GM18519 (cell line): ENCODE data around the gene PRAMEF5.
"Not testable (repeated sequence)": the region's sequence is repeated elsewhere in the genome, so short reads cannot be mapped to it uniquely, and the experiment has no call there.

Experiments
- ATAC-seq: cut with Tn5 transposase; IDR thresholded peaks from one replicate; pipeline ENCODE4 v1.9.1; 2021; ENCODE audit warnings: mild to moderate bottlenecking, moderate library complexity; ENCODE audit not compliant: unreplicated experiment, low FRiP score

The PRAMEF5 gene

DNA sequence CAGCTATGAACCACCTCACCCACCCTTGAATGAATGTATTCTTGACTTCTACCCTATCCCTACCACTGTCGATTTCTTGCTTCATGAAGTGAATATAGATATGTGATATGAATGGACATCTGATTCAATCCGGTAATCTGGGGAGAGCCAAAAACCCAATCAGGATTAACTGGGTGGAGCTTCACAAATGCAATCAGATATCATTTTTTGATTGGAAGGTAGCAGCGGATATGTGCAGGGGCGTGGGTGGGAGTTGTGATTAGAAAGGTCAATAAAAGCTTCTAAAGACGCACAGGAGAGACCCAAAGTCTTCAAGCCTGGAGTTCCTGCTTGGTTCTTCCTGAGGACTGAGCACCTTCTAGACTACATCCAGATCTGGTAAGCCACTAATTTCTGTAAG is at the start of gene PRAMEF5:
Gene PRAMEF5 (plus strand): TSS at position 301 of the 400 bp plus-strand sequence. CDS start 5,071 bp downstream, outside the sequence.
- not testable (repeated sequence) for ATAC-seq

DNA sequence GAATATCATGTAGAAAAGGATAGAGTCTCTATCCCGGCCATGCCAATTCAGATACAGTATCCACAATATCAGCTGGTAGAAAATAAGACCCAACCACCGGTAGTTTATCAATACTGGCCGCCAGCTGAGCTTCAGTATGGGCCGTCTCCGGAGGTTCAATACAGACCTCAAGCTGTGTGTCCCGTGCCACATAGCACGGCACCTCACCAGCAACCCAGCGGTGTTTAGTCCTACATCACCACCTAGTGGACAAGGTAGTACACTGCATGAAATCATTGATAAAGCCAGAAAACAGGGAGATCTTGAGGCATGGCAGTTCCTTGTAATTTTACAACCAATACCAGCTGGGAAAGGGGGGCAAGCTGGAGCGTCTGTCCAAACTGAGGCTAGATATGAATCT is 45.3 kb upstream of the PRAMEF5 start:
- ATAC-seq: not testable (repeated sequence)

DNA sequence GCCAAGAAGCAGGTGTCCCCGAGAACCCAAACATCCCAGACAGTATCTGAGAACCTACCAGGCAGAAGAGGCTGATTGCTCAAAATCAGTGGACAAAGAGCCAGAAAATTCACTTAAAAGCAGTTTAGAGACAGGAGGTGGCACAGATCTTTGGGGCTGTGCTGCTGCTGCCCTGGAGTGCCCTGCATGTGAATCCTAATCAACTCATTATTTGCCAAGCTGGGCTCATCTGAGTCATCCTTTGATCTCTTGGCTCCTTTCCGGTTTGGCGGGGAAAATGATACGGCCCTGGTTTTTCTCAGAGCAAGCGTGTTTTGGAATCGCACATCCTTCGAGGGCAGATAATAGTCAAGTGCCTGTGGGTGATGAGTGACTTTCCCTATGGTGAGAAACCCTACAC is 37.4 kb upstream of the PRAMEF5 start:
- ATAC-seq: not testable (repeated sequence)

DNA sequence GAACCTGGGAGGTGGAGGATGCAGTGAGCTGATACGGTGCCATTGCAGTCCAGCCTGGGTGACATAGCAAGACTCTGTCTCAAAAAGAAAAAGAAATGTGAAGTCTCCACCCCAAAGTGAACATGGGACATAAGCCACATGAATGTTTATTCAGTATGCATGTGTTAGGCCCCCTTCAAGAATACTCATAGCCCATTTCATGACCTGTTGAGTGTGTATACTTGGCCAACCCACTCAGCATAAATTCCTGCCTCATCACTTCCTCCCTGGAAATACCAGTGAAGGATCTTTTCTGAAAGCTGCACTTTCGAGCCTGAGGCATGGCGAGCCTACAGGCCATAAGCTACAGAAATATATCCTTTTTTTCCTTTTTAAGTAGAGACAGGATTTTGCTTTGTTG is 34.8 kb upstream of the PRAMEF5 start:
- ATAC-seq: not testable (repeated sequence)

DNA sequence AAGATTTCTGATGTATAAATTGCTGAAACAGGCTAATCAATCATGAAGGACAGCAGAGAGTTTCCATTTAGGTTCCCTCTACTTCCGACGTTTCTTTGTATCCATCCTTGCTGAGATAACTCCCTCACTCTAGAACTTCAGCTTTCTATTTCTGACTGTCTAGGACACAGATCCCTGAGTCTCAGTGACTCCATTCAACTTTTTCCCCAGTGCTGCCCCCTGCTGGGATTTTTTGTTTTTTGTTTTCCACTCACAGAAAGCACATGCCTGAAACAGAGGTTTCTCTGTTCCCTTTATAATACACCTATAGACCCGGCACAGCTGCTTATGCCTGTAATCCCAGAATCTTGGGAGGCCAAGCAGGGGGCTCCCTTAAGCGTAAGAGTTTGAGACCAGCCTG is 31.2 kb upstream of the PRAMEF5 start:
- ATAC-seq: not testable (repeated sequence)

DNA sequence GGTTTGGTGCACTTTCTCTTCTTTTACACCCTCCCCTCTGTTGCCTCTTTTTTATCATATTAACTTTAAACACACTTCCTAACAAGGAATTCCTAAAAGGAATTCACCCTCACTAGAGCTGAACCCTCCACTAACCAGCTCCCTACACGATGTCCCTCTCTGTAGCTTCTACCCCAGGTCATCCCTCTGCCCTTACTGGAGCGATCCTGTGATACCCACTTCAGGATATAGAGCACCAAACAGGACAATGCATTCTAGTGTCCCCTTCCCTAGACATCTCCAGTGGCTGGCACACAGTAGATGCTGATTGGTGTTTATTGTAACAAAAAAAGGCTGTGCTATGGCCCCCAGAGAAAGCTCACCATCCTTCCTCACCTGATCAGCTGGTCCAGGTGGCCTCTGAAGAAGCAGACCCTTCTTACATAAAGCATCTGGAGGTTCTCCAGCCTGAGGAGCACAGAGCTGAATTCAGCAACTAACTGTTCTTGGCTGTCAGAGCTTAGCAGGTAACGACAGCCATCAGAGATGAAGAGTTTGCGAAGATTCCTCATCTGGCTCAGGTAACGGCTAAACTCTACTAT is 29.4 kb upstream of the PRAMEF5 start:
- no peak for ATAC-seq

DNA sequence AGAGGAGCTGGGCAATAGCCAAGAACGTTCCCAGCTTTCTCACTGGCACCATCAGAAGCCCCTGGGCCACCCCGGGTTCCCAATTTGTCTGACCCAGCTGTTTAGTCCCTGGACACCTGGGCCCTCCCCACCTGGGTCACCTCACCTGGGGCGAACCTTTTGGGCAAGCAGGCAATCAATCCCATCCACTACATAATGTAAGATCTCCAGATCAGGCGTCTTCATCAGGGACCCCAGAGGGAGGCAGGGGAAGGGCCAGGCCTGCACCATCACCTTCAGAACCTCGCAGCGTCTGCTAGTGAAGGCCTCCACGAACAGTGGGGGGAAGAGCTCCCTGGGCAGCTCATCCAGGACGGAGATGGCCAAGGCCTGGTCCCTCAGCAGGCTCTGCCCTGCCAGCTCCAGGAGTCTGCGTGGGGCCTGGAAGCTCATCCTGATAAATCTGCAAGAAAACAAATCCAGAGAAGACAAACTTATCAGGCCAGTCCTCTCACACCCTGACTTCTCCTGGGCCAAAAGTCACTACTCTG is 28.3 kb upstream of the PRAMEF5 start, which contains the start of gene PRAMEF18:
Gene PRAMEF18 (minus strand): TSS at position 480 of the 530 bp plus-strand sequence. CDS start 48 bp downstream, at position 432.
- not testable (repeated sequence) for ATAC-seq

DNA sequence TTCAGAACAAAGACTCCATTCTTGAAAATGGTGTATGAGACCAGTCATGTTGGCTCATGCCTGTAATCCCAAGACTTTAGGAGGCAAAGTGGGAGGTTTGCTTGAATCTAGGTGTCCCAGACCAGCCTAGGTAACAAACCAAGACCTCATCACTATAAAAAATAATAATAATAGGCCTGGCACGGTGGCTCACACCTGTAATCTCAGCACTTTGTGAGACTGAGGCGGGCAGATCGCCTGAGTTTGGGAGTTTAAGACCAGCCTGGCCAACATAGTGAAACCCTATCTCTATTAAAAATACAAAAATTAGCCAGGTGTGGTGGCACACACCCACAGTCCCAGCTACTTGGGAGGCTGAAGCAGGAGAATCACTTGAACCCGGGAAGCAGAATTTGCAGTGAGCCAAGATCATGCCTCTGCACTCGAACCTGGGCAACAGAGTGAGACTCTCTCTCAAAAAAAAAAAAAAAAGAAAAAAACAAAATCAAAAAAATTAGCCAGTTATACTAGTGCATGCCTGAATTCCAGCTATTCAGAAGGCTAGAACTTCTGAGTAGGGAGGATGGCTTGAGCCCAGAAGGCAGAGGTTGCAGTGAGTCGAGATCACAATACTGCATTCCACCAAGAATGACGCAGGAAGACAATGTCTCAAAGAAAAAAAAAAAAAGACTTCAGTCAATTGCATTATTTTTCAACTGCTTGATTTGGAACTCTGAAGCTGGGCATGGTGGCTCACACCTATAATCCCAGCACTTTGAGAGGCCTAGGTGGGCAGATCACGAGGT is 26.5 kb upstream of the PRAMEF5 start:
- not testable (repeated sequence) for ATAC-seq

DNA sequence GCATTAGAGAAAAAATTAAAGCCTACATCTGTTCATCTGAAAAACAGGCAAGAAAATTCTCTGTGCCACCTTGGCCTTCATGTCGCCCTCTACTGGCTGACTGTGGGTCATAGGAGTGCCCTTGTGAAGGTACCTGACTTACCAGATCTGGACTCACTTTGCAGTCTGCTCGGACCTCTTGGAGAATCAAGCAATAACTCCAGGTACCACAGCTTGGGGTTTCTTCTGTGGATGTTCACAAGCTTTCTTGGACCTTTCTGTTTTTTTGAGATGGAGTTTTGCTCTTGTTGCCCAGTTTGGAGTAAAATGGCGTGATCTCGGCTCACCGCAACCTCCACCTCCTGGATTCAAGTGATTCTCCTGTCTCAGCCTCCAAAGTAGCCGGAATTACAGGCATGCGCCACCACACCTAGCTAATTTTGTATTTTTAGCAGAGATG is 25.6 kb upstream of the PRAMEF5 start:
- ATAC-seq: no peak

DNA sequence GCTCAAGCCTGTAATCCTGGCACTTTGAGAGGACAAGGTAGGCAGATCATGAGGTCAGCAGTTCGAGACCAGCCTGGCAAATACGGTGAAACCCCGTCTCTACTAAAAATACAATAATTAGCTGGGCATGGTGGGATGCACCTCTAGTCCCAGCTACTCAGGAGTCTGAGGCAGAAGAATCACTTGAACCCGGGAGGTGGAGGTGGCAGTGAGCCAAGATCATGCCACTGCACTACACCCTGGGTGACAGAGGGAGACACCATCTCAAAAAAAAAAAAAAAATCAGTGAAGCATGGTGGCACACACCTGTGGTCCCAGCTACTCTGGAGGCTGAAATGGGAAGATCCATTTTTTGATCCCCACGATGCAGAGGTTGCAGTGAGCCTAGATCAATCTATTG is 23.9 kb upstream of the PRAMEF5 start:
- ATAC-seq: not testable (repeated sequence)

DNA sequence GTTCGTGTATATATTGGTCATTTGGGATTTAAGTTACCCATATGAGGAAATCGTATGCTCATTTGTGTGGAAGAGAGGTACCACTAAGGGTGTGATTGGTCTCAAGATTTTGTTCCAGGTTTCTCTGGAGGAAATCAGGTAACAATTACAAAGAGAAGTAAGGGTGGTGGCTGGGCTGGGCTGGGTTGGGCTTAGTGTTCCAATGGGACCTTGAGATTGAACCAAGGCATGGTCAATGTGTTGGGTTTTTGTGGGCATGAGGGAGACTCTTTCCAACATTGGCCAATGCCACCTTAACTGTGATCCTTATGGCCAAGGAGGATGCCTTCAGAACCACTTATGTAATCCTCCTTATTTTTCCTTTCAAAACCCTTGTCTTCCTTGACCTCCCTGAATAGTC is 23.4 kb upstream of the PRAMEF5 start:
- not testable (repeated sequence) for ATAC-seq

DNA sequence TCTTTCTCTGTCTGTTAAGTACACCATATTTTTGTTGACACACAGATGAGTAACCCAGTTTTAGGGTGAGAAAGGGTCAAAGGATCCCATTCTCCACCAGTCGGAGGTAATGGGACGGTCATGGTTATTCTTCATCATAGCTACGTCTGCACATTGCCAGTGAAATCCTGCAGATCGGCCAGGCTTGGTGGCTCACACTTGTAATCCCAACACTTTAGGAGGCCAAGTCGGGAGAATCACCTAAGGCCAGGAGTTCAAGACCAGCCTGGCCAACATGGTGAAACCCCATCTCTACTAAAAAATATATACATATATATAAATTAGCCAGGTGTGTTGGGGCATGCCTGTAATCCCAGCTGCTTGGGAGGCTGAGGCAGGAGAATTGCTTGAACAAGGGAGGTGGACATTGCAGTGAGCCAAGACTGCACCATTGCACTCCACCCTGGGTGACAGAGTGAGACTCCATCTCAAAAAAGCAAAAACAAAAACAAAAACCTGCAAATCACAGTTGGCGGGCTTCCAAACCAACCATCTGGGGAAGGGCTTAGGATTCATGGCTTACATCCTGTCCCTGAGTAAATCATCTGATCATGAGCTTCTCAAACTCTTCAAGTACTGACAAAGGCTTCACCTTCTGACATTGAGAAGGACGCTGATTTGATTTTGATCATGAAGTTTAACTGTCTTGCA is 22.8 kb upstream of the PRAMEF5 start:
- not testable (repeated sequence) for ATAC-seq

DNA sequence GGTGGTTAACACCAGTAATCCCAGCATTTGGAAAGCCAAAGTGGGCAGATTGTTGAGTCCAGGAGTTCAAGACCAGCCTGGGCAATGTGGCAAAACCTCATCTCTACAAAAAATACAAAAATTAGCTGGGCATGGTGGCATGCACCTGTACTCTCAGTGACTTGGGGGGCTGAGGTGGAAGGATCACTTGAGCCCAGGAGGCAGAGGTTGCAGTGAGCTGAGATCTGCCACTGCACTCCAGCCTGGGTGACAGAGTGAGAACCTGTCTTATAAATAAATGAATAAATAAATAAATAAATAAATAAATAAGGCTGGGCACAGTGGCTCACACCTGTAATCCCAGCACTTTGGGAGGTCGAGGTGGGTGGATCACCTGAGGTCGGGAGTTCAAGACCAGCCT is 21.9 kb upstream of the PRAMEF5 start:
- ATAC-seq: not testable (repeated sequence)

DNA sequence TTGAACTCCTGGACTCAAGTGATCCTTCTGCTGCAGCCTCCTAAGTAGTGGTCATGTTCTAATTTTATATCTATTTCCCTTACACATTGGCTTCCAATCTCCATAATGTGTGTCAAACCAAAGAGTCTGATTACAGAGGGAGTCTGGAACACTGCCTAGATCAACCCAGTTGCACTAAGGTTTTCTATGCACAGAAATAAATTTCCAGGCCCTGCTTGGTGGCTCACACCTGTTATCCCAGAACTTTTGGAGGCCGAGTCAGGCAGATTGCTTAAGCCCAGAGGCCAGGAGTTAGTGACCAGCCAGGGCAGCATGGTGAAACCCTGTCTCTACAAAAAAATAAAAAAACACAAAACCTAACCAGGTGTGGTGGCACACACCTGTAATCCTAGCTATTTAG is 19.9 kb upstream of the PRAMEF5 start:
- not testable (repeated sequence) for ATAC-seq

DNA sequence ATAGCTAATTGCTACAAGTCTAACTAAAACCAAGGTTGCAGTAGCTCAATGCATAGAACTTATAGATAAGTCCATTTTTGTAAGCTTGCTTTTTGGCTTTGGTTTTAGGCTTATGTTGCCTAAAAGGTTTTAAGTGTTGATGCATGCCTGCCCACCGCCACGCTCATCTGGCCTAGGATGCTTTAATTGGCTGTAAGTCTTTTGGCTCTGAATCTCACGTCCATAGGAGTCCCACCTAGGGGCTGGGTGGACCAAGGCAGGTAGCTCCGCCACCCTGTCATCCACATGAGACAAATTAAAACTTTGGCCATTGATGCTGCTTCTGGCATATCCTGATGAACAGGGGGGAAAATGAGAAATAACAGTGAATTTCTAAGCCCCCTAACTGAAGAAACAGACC is 16.4 kb upstream of the PRAMEF5 start:
- ATAC-seq: not testable (repeated sequence)

DNA sequence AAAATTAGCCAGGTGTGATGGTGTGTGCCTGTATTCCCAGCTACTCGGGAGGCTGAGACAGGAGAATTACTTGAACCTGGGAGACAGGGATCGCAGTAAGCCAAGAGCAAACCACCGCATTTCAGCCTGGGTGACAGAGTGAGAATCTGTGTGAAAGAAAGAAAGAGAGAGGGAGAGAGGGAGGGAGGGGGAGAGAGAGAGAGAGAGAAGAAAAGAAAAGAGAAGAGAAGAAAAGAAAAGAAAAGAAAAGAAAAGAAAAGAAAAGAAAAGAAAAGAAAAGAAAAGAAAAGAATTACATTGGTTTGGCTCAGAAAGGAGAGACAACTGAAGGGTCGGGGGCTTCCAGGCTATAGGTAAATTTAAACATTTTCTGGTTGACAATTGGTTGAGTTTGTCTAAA is 14.4 kb upstream of the PRAMEF5 start:
- ATAC-seq: not testable (repeated sequence)

DNA sequence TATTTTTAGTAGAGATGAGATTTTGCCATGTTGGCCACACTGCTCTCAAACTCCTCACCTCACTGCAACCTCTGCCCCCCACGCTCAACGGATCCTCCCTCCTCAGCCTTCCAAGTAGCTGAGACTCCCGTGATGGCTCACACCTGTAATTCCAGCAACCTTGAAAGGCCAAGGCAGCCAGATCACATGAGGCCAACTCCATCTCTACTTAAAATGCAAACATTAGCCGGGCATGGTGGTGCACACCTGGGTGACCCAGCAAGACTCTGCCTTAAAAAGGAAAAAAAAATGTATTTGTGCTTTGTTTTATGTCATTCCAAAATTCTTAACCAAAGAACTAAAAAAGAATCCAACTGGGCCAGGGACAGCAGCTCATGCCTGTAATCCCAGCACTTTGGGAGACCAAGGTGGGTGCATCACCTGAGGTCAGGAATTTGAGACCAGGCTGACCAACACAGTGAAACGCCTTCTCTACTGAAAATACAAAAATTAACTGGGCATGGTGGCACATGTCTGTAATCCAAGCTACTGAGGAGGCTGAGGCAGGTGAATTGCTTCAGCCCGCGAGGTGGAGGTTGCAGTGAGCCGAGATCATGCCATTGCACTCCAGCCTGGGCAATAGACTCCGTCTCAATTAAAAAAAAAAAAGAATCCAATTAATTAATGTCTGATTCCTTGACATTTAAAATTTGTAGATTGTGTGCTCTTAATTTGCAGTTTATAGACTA is 10.3 kb upstream of the PRAMEF5 start:
- ATAC-seq: not testable (repeated sequence)

DNA sequence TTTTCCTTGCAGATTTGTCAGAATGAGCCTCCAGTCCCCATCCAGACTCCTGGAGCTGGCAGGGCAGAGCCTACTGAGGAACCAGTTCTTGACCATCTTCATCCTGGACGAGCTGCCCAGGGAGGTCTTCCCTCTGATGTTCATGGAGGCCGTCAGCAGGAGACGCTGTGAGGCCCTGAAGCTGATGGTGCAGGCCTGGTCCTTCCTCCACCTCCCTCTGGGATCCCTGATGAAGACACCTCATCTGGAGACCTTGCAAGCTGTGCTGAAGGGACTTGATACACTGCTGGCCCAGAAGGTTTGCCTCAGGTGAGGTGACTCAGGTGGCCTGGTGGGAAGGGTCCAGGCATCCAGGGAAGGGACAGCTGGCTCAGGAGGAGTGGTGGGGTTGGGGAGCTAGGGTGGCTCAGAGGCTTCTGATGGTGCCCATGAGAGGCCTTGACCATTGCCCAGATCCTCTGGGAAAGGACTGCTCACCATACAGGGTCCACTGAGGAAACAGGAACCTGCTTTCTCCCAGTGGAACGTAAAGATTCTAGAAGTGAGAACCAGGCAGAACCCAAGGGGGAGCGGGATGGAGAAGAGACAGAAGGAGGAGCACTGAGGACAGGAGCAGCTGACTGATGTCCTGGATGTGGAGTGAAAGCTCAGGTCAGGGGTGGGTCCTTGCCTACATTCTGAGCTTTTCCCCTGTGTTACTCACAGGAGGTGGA is 8.0 kb upstream of the PRAMEF5 start:
- ATAC-seq: not testable (repeated sequence)

DNA sequence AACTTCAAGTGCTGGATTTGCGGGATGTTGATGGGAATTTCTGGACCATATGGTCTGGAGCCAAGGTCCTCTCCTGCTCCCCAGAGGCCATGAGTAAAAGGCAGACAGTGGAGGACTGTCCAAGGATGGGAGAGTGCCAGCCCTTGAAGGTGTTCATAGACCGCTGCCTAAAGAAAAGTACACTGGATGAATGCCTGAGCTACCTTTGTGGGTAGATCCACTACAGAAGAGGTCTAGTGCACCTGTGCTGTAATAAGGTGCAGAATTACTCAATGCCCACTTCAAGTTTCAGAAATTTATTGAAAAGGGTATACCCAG is 7.5 kb upstream of the PRAMEF5 start:
- not testable (repeated sequence) for ATAC-seq

DNA sequence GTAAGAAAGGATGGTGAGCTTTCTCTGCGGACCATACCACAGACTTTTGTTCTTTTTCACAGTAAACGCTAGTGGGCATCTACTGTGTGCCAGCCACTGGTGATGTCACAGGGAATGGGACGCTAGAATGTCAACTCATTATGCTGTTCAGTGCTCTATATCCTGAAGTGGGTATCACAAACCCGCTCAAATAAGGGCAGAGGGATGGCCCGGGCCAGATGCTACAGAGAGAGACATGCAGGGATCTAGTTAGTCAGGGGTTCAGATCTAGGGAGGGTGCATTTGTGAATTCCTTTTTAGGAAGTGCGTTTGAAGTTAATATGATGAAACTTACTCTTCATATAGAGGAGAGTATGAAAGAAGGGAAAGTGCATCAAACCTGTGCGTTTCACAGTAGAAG is 6.9 kb upstream of the PRAMEF5 start:
- ATAC-seq: not testable (repeated sequence)
